GM19438 (cell line): ENCODE results near the gene CYFIP1.

Experiments
- ATAC-seq: cut with Tn5 transposase; IDR thresholded peaks from one replicate; pipeline ENCODE4 v1.9.1; 2021; ENCODE audit warnings: low read depth; ENCODE audit not compliant: unreplicated experiment

Gene CYFIP1

DNA sequence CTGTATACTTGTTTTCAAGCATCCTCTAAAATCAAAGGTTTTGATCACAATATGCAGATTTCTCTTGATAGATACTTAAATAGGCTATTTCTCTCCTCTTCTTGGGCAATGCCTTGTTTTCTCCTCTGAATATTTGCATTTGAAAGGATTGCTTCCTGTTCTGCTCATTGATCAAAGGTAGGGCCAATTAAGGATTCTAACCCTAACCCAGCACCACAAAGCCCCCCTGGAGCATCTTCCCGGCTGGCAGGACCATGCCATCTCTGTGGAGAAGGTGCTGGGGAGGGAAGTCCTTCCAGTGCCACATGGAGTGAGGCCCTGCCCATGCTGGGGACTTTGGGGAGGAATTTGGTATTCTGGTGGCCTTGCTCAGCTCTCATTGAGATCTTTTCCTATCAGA lies 153.0 kb downstream of the CYFIP1 start:
- no peak for ATAC-seq

DNA sequence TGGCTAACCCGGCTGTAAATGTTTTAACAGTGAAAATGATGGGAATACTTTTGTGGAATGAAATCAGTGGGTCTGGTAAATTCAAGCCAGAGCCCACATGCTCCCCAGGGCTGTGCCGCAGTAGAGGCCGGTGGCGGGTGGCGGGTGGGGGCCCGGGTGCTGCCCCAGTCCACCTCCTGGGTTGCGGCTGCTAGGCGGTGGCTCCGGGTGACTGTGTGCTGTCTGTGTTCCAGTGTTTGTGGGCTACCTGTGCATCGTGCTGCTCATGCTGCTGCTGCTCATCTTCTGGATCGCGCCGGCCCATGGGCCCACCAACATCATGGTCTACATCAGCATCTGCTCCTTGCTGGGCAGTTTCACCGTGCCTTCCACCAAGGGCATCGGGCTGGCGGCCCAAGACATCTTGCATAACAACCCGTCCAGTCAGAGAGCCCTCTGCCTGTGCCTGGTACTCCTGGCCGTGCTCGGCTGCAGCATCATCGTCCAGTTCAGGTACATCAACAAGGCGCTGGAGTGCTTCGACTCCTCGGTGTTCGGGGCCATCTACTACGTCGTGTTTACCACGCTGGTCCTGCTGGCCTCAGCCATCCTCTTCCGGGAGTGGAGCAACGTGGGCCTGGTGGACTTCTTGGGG lies 156.6 kb downstream of the CYFIP1 start:
- no peak for ATAC-seq

DNA sequence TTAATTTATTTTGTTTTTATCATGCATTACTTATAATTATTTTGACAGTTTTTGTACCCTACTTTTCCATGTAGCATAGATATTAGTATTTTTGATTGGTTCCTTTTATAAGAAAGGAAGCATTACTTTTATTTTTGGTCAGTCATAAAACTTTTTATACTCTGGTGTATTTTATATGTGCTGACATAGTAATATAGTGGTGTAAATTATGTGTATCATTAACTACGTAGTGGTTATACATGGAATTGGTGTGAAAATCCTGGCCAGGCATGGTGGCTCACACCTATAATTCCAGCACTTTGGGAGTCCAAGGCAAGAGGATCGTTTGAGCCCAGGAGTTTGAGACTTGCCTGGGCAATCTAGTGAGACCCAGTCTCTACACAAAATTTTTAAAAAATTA lies 160.5 kb downstream of the CYFIP1 start:
- no peak for ATAC-seq
